Colon (tissue), 2 donors: ENCODE results near the gene SYNGR4.

Experiments used
- FAIRE-seq: peaks from 2 replicates; lab custom pipeline; 2012; peaks lifted over from hg19 to GRCh38; lab: Jason Lieb, UNC
- donor health status: control.
- donor health status: control.

SYNGR4 gene

DNA sequence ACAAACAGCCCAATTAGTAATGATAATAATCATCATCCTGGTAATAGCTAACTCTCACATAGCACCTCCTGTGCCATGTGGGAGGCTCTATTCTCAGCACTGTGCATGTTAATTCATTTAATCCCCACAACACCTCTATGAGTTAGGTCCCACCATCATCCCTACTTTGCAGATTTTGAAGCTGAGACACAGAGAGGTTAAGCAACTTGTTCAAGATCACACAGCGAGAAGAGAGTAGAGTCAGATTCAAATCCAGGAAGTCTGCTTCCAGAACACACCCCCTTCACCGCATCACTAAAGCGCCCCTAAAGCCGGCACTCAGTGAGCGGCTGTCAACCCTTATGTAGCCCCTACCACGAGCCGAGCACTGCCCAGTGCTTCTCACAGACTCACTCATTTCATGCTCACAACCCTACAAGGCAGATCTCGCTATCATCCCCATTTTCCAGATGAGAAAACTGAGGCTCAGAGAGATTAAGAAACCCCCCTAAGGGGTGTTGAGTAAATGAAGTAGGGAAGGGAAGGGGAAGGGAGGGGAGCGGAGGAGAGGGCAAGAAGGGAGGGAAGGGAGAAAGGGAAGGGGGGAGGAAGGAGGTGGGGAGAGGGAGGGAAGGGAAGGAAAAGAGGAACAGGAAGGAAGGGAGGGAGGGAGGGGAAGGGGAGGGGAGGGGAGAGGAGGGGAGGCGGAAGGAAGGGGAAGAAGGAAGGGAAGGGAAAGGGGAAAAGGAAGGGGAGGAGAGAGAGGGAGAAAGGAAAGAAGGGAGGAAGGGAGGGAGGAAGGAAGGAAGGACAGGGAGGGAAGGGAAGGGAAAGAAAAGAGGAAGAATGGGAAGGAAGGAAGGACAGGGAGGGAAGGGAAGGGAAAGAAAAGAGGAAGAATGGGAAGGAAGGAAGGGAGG is 22.4 kb upstream of the SYNGR4 start:
- FAIRE-seq = no peak

DNA sequence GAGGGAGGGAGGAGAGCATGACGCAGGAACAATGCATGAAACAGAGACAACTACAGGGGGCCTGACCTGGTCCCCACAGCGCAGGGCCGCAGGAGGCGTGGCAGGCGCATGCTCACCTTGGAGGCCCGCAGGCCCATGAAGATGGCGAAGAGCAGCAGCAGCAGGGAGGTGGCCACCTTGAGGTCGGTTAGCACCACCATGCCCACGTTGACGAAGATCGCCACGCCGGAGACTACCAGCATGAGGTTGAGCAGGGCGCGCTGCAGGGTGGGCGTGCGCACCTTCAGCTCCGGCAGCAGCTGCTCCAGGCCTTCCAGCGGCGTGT is 21.8 kb upstream of the SYNGR4 start:
- FAIRE-seq = no peak

DNA sequence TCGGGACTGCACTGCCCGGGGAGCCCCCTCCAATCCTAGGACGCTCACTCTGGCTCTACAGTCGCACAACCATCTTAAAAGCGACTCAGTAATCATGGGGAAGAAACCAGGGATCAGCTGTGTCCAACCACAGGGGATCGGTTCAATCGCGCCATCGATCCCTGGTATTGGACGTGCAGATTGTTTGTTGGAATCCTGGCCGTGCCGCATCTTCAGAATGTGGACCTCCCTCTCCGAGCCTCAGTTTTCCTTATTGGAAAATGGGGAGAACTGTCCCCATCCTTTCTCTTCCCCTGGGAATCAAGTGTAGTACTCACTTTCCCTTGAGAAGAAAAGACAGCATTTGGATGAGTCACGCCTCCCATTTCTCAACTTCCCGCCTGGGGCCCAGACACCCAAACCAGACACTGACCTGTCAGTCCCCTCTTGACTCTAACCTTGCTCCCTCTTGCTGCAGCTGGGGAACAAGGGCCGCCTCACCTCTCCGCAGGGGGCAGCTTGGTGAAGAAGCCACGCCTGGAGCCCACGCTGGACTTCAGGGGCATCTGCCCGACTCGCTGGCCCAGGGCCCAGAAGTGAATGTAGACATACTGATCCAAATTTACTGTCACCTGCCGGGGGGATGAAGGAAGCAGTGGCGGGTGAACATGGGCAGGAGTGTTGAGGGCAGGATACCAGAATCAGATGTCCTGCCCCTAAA is 21.2 kb upstream of the SYNGR4 start:
- no peak for FAIRE-seq

DNA sequence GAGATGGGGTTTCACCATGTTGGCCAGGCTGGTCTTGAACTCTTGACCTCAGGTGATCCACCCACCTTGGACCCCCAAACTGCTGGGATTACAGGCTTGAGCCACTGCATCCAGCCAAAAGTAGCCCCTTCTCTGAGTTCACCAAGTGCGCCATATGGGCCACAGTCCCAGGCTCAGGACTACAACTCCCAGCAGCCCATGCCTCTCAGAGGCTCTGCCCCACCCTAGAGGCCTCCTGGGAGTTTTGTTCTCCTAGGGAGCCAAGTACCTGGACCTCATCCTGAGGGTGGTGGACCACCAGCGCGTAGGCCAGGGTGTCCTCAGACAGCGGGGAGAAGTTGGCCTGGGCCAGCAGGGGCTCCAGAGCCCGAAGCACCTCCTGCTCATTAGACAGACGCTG is 19.3 kb upstream of the SYNGR4 start:
- no peak for FAIRE-seq

DNA sequence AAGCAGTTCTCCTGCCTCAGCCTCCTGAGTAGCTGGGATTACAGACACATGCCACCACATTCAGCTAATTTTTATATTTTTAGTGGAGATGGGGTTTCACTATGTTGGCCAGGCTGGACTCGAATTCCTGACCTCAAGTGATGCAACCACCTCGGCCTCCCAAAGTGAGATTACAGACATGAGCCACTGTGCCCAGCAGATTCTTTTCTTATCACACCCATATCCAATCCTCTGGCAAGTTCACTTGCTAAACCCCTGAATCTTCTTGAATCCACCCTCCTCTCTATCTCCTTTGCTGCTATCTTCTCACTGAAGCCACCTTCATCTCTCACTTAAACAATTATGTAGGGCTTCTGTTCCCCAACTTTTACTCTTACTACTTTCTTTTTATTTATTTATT is 18.0 kb upstream of the SYNGR4 start:
- FAIRE-seq = no peak

DNA sequence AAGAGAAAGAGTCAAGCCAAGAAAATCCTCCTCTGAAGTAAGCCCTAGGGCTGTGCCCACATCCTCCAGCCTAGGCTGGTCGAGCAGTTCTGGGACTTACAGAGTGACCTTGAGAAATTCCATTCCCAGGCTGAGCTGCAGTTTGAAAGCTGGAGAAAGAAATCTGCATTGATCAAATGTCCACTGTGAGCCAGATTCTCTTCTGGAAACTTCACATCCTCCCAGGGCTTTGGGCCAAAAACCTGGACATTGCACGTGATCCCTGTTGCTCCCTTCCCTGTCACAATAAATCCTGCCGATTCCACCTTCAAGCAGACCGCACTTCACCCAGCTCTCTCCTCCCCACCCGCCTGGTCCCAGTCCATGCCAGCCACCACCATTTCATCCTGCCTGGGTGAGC is 16.1 kb upstream of the SYNGR4 start:
- no peak for FAIRE-seq

DNA sequence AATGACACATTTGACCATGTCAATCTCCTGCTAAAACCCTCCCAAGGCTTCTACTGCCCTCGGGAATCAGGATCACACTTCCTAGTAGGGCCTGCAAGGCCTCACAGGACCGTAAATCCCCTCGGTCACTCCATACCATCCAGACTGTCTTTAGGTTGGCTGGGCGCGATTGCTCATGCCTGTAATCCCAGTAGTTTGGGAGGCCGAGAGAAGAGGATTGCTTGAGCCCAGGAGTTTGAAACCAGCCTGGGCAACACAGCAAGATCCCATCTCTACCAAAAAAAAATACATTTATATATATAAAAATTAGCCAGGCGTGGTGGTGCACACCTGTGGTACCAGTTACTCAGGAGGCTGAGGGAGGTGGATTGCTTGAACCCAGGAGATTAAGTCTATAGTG is 15.4 kb upstream of the SYNGR4 start:
- no peak for FAIRE-seq

DNA sequence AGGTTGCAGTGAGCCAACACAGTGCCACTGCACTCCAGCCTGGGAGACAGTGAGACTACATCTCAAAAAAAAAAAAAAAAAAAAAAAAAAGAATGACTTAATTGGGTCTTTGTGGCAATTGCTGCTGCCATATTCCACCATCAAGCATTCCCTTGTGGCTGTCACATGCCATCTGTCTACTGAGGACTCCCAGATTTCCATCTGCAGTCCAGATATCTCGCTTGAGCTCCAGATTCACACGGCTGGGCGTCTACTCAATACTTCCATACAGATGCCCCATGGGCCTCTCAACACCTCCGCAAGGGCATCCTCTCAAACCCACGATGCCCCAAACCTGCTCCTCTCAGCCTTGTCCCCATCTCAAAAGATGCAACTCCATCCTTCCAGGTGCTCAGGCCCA is 13.3 kb upstream of the SYNGR4 start:
- no peak for FAIRE-seq

DNA sequence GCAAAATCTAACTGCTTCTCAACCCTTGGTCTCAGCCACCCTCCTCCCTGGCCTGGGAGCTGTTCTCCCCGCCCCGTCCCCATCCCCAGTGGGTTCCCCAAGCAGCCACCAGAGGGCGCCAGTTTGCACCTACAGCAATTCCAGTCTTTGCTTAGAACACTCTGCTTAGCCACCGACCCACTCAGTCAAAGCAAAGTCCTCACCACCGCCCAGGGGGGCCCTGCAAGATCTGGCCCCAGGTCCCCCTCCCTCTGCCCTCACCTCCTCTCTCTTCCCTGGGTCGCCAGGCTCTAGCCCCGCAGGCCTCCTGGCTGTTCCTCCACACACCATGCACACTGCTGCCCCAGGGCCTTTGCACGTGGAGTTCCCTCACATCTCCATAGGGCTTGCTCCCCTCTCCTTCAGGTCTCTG is 12.8 kb upstream of the SYNGR4 start:
- no peak for FAIRE-seq

DNA sequence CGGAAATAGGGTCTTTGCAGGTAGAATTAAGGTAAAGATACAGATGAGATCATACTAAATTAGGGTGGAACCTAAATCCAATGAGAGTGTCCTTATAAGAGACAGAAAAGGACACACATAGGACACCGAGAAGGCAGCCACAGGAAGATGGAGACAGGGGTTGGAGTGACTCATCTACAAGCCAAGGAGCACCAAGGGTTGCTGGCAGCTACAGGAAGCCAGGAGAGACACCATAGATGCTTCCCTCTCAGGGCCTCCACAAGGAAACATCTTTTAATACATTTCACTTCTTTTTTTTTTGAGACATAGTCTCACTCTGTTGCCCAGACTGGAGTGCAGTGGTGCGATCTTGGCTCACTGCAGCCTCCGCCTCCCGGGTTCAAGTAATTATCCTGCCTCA is 10.5 kb upstream of the SYNGR4 start:
- FAIRE-seq = no peak

DNA sequence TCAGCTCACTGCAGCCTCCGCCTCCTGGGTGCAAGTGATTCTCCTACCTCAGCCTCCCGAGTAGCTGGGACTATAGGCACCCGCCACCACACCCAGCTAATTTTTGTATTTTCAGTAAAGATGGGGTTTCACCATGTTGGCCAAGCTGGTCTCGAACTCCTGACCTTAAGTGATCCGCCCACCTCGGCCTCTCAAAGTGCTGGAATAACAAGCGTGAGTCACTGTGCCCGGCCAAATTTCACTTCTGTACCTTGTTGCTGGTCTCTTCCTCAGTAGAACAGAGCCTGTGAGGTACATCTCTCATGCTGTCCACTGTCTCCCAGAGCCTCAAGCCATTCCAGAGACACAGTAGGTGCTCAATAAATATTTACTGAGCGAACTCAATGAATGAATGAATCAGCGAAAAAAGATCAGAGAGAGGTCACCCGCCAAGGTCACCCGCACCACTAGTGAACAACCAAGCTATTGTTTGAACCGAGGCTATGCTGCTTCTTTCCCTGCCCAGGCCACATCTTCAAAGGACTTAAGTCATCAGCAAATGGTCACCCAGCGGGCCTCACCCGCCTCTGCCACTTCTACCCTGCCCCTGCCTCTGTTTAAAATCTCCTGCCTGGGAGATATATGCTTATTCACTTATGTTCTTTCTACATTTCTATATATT is 9.7 kb upstream of the SYNGR4 start:
- FAIRE-seq = no peak

DNA sequence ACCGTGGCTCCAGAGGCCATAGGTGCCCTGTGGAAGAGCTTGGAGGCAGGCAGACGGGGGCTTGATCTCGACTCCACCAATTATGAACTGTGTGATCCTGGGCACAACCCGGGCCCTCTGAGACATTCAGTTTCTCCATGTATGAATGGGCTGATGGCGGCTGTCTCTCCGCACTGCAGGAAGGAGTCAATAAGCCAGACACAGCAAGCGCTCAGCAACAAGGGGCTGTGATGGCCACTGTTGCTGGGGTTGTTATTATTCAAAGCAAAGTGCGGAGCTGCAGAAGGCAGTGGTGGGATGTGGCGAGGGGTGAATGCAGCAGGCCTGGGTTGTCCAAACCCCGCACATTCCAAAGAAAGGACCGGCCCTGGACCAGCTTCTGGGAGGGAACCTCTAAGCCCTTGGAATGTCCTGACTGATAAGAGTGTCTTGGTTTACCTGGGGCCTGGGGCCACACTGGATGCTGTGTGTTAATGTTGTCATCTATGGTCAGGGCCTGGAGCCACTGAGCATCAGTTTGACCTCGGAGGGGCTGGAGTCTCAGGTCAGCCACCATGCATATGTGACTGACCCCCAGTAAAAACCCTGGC is 8.7 kb upstream of the SYNGR4 start:
- no peak for FAIRE-seq

DNA sequence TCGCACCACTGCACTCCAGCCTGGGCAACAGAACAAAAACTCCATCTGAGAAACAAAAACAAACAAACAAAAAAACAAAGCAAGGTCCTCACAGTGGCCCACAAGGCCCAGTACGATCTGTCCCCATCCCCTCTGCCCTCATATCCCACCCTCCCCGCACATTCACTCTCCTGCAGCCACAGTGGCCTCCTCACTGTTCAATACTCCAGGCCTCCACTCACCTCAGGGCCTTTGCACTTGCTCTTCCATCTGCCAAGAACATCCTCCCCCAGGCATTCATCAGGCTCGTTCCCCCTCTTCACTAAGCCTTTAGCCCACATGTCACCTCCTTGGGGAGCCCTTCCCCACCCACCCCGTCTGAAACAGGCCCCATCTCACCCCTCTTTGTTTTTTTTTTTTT is 5.0 kb upstream of the SYNGR4 start:
- no peak for FAIRE-seq

DNA sequence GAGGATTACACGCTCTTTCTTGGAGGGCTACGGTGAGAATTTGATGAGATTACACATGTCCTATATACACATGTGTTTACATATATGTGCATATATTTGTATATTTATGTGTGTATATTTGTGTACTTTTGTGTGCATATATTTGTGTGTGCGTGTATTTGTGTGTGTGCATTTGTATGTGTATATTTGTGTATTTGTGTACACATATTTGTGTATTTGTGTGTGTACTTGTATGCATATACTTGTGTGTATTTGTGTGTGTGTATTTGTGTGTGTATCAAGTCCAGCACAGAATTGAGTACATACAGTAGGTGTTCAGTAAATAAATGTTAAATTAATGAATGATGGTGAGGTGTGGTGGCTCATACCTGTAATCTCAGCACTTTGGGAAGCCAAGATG is 2.3 kb upstream of the SYNGR4 start:
- no peak for FAIRE-seq

DNA sequence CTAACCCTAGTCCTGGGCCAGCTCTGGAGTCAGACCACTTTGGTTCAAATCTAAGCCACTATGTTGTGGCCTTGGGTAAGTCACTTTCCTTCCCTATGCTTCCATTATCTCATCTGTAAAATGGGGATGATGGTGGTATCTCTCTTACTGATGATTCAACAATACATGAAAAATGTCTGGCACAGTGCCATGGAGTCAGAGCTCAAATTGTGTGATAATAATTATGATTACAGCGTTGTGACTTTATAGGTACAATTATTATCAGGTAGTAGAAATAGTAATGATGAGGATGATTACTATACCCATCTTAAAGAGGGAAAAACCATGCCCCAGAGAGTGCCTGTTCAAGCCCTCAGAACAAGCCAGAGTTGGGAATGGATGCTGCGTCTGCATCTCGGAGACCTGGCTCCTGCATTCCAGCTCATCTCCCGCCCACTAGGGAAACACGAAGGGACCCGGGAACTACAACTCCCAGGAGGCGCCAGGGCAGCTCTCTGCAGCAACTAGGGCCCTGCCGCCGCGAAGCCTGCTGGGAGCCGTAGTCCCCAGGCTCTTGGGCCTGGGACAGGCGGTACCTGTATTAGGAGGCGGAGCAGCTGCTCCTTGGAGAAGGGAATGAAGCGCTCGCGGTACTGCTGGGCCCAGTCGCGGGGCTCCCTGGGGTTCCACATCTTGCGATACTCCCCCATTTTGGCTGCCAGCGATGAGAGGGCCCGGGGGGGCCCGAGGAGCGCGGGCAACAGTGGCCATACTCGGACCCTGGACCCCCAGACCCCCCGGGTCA is 1.3 kb upstream of the SYNGR4 start:
- no peak for FAIRE-seq

DNA sequence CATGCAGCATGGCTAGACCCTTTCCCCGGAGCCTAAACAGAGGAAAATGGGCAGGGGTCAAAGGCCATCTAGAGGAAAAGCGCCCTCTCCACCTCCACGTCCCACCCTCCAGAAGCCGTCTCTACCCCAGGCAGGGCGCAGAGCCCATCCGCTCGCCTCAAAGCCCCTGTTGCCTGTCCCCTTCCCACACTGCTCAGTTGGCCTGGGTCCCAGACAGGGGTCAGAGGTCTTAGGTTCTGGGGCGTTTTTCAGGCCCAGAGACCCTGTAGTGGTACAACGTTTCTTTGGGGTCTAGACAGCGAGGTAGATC is 712 bp upstream of the SYNGR4 start:
- FAIRE-seq = no peak

DNA sequence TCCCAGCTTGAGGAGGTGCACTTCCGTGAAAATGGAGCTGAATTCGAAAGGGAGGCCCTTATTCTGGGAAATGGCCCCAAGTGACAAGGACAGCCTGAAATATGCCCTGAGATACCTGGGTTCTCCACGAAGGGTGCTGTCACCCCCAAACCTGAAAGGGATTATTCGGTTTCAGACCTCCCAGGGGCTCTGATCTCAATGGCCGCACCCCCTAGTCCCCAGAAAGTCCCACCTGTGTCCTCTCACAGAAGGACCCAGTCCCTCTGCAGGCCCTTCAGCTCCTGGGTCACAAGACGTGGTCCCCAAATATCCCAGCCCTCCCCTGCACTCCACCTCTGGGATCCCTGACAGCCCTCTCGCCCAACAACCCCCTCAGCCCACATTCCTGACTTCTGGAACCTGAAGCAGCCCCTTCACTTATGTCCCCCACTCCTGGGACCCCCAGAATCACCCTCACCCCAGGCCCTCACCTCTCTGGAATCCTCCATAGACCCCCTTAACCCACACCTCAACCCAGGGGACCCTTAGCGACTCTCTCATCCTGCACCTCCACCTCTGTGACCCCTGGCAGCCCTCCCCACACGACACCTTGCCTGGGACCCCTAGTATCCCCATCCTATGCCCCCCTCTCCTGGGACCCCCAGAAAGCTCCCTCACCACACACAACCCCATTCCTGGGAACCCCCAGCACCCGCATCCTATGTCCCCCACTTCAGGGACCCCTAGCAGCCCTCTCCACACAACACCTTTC is 606 bp downstream of the SYNGR4 start:
- FAIRE-seq = no peak

DNA sequence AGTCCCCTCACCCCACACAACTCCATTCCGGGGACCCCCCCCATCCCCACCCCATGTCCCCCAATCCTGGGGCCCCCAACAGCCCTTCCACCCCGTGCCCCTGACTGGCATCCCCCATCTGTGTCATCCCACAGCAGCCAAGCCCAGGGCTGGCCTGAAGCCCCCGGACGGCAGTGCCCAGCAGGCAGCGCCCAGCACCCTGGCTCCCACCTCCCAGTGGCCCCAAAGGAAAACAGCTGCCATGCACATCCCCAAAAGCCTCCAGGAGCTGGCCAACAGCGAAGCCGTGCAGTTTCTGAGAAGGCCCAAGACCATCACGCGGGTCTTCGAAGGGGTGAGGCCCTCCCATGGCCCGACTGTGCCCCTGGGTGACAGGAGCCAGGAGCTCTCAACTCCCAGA is 1.4 kb downstream of the SYNGR4 start:
- no peak for FAIRE-seq

DNA sequence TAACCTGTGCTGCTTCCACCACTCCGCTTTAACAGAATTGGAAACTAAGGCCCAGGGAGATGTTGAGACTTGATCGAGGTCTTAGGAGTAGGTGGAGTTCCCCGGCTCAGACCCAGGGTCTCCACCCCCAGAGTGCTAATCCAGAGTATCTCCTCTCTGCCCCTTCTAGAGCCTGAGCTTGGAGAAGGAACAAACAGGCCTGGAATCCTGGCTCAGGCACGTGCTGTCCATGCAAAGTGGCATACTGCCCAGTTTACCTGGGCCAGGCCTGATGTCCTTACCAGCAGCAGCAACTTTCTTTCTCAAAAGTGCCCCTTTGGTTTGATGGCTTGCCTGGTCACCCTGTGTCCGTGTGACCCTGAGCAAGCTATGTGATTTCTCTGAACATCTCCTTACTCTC is 3.7 kb downstream of the SYNGR4 start:
- FAIRE-seq = no peak

DNA sequence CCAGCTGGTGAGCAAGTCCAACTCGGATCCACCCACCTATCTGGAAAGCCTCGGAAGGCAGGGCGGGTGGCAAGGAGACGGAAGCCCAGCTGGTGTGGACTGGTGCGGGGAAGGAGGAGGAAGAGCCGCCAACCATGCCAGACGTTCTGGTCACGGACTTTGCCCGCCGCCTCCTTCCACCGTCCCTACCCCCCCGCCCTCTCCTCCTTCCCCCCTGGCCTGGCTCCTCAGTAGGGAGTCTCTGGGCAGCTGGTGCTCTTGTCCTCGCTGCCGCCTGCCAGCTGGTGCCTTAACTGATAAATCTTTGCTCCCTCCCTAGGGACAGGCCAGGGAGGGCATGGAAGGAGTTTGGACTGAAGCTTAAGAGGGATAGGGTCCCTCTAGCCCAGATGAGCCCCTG is 4.8 kb downstream of the SYNGR4 start:
- no peak for FAIRE-seq

DNA sequence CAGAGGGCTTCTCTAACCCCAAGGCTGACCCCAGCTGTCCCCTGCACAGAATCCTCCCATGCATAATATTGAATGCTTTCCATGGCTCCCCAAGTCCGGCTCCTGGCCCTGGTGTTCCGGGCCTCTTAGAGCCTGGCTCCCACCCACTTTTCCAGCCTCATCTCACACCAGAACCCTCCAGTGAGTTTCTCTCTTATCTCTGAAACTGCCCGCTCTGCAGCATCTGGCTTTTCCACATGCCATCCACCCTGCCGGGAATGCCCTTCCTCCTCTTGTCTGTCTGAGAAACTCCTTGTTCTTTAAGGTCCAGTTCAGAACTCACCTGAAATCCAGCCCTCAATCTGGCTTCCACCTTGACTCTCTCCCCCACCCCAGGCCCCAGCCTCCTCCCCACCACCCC is 6.8 kb downstream of the SYNGR4 start:
- FAIRE-seq = no peak

DNA sequence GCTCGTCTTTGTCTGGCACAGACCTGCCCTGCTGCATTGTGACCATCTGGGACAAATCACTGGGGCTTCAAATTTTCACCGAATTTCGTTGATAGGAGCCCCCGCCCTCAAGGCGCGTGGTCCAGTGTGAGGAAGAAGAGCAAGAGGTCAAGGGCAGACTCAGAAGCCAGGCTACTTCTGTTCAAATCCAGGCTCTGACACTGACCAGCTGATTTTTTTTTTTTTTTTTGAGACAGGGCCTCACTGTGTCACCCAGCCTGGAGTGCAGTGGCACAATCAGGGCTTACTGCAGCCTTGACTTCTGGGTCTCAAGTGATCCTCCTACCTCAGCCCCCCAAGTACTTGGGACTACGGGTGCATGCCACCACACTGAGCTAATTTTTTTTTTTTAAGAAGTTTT is 7.2 kb downstream of the SYNGR4 start:
- FAIRE-seq = no peak
